ENCODE measurements around the gene COL5A1.

COL5A1 gene

GRCh38 chr9:134787601-134788531 lies 146.3 kb downstream of the COL5A1 start:
- in situ Hi-C loops (cut with MboI; ENCODE audit: low pct_unique_long_range_greater_than_20kb, low sequenced_read_pairs) = no loop called here
- no peak for DNase-seq

- no peak for DNase-seq
- in situ Hi-C loops (cut with MboI; ENCODE audit: low pct_unique_long_range_greater_than_20kb, low sequenced_read_pairs) = no loop called here
Observed at GRCh38 chr9:134789168-134789567, 147.6 kb downstream of the COL5A1 start.

GRCh38 chr9:134791009-134791408 lies 149.4 kb downstream of the COL5A1 start:
- no peak for DNase-seq
- in situ Hi-C loops (cut with MboI; ENCODE audit: low pct_unique_long_range_greater_than_20kb, low sequenced_read_pairs) = no loop called here

GRCh38 chr9:134792627-134793026 lies 151.0 kb downstream of the COL5A1 start:
- in situ Hi-C loops (cut with MboI; ENCODE audit: low pct_unique_long_range_greater_than_20kb, low sequenced_read_pairs) = no loop called here
- no peak for DNase-seq

- DNase-seq = no peak
- in situ Hi-C loops (cut with MboI; ENCODE audit: low pct_unique_long_range_greater_than_20kb, low sequenced_read_pairs) = no loop called here
Observed at GRCh38 chr9:134793288-134794188, 151.9 kb downstream of the COL5A1 start.

- no peak for DNase-seq
- in situ Hi-C loops (cut with MboI; ENCODE audit: low pct_unique_long_range_greater_than_20kb, low sequenced_read_pairs) = no loop called here
Observed at GRCh38 chr9:134794663-134795370, 153.2 kb downstream of the COL5A1 start.

- no peak for DNase-seq
- in situ Hi-C loops (cut with MboI; ENCODE audit: low pct_unique_long_range_greater_than_20kb, low sequenced_read_pairs) = no loop called here
Observed at GRCh38 chr9:134795446-134795845, 153.8 kb downstream of the COL5A1 start.

- in situ Hi-C loops (cut with MboI; ENCODE audit: low pct_unique_long_range_greater_than_20kb, low sequenced_read_pairs) = no loop called here
- no peak for DNase-seq
Observed at GRCh38 chr9:134796882-134797281, 155.3 kb downstream of the COL5A1 start.

GRCh38 chr9:134800791-134801339 lies 159.3 kb downstream of the COL5A1 start:
- no peak for DNase-seq
- in situ Hi-C loops (cut with MboI; ENCODE audit: low pct_unique_long_range_greater_than_20kb, low sequenced_read_pairs) = no loop called here

- no peak for DNase-seq
- in situ Hi-C loops (cut with MboI; ENCODE audit: low pct_unique_long_range_greater_than_20kb, low sequenced_read_pairs) = no loop called here
Observed at GRCh38 chr9:134802216-134802795, 160.7 kb downstream of the COL5A1 start.

- in situ Hi-C loops (cut with MboI; ENCODE audit: low pct_unique_long_range_greater_than_20kb, low sequenced_read_pairs) = no loop called here
- DNase-seq = no peak
Observed at GRCh38 chr9:134804871-134805270, 163.3 kb downstream of the COL5A1 start.

- in situ Hi-C loops (cut with MboI; ENCODE audit: low pct_unique_long_range_greater_than_20kb, low sequenced_read_pairs) = no loop called here
- DNase-seq = no peak
Observed at GRCh38 chr9:134807716-134808446, 166.3 kb downstream of the COL5A1 start.

GRCh38 chr9:134808447-134808792 lies 166.8 kb downstream of the COL5A1 start:
- no peak for DNase-seq
- in situ Hi-C loops (cut with MboI; ENCODE audit: low pct_unique_long_range_greater_than_20kb, low sequenced_read_pairs) = no loop called here

- in situ Hi-C loops (cut with MboI; ENCODE audit: low pct_unique_long_range_greater_than_20kb, low sequenced_read_pairs) = no loop called here
Observed at GRCh38 chr9:134809292-134809691, 167.7 kb downstream of the COL5A1 start.

GRCh38 chr9:134809826-134810225 lies 168.2 kb downstream of the COL5A1 start:
- in situ Hi-C loops (cut with MboI; ENCODE audit: low pct_unique_long_range_greater_than_20kb, low sequenced_read_pairs) = no loop called here
- DNase-seq = no peak

More at GRCh38 chr9:134809292-134809691, 167.7 kb downstream of the COL5A1 start:
- no peak for DNase-seq

- no peak for DNase-seq
- in situ Hi-C loops (cut with MboI; ENCODE audit: low pct_unique_long_range_greater_than_20kb, low sequenced_read_pairs) = no loop called here
Observed at GRCh38 chr9:134811079-134811672, 169.6 kb downstream of the COL5A1 start.

GRCh38 chr9:134811673-134812342 lies 170.2 kb downstream of the COL5A1 start:
- in situ Hi-C loops (cut with MboI; ENCODE audit: low pct_unique_long_range_greater_than_20kb, low sequenced_read_pairs) = no loop called here
- DNase-seq = no peak

Measured in KBM-7 (cell line).